Astrocyte (in vitro differentiated cells and primary cell): Measurements from ENCODE around the gene TRIM23. TPM values are rescaled to one million over a fixed set of nuclear protein-coding genes. Genes with fewer than 3 reads are reported as not detected.
"Not testable (repeated sequence)": the region's sequence is repeated elsewhere in the genome, so short reads cannot be mapped to it uniquely, and the experiment has no call there.

Experiments used
- DNase-seq: peaks from one replicate; pipeline ENCODE4 v3.0.0-alpha.2; 2010; ENCODE audit warnings: low read depth
- FAIRE-seq: peaks from 2 replicates; lab custom pipeline; 2011; peaks lifted over from hg19 to GRCh38; lab: Jason Lieb, UNC
- H2AFZ ChIP-seq: 2 replicates; pipeline ENCODE4 v1.6.0; 2012; ENCODE audit warnings: low read depth, low read length, inconsistent platforms
- H3K27ac ChIP-seq: 2 replicates; pipeline ENCODE4 v1.5.1; 2011; ENCODE audit warnings: low read depth, low read length, inconsistent platforms
- H3K27me3 ChIP-seq: 2 replicates; pipeline ENCODE4 v1.6.0; 2011; ENCODE audit warnings: low read length, inconsistent platforms; ENCODE audit not compliant: insufficient read depth
- H3K36me3 ChIP-seq: 2 replicates; pipeline ENCODE4 v1.5.1; 2011; ENCODE audit warnings: low read length, inconsistent platforms; ENCODE audit not compliant: insufficient read depth
- H3K4me1 ChIP-seq: 2 replicates; pipeline ENCODE4 v1.5.1; 2011; ENCODE audit warnings: low read length, inconsistent platforms; ENCODE audit not compliant: insufficient read depth
- H3K4me2 ChIP-seq: 2 replicates; pipeline ENCODE4 v1.6.0; 2012; ENCODE audit warnings: low read length, inconsistent platforms
- H3K4me3 ChIP-seq: 2 replicates; pipeline ENCODE4 v1.5.1; 2011; ENCODE audit warnings: low read depth, mild to moderate bottlenecking, low read length, inconsistent platforms; ENCODE audit not compliant: insufficient read depth
- H3K79me2 ChIP-seq: 2 replicates; pipeline ENCODE4 v1.6.0; 2012; ENCODE audit warnings: mild to moderate bottlenecking, low read length, inconsistent platforms; ENCODE audit not compliant: insufficient read depth
- H3K9ac ChIP-seq: 2 replicates; pipeline ENCODE4 v1.6.0; 2012; ENCODE audit warnings: mild to moderate bottlenecking, low read length, inconsistent platforms
- H3K9me3 ChIP-seq: 2 replicates; pipeline ENCODE4 v1.5.1; 2012; ENCODE audit warnings: low read depth, mild to moderate bottlenecking, low read length, inconsistent platforms; ENCODE audit not compliant: insufficient read depth
- H4K20me1 ChIP-seq: 2 replicates; pipeline ENCODE4 v1.6.0; 2012; ENCODE audit warnings: low read length, inconsistent platforms; ENCODE audit not compliant: insufficient read depth
- H3K27ac Mint-ChIP-seq: one replicate; pipeline ENCODE4 v1.8.0; 2021; ENCODE audit warnings: mild to moderate bottlenecking, mixed read lengths; ENCODE audit not compliant: unreplicated experiment
- H3K27me3 Mint-ChIP-seq: one replicate; pipeline ENCODE4 v1.8.0; 2021; ENCODE audit warnings: low read depth, mixed read lengths; ENCODE audit not compliant: unreplicated experiment
- H3K36me3 Mint-ChIP-seq: one replicate; pipeline ENCODE4 v1.8.0; 2021; ENCODE audit warnings: low read depth, mixed read lengths; ENCODE audit not compliant: unreplicated experiment
- H3K4me1 Mint-ChIP-seq: one replicate; pipeline ENCODE4 v1.8.0; 2021; ENCODE audit warnings: low read depth, mixed read lengths; ENCODE audit not compliant: unreplicated experiment
- H3K4me3 Mint-ChIP-seq: one replicate; pipeline ENCODE4 v1.8.0; 2021; ENCODE audit warnings: mild to moderate bottlenecking, moderate library complexity, mixed read lengths; ENCODE audit not compliant: unreplicated experiment
- H3K9me3 Mint-ChIP-seq: one replicate; pipeline ENCODE4 v1.8.0; 2021; ENCODE audit warnings: mild to moderate bottlenecking, mixed read lengths; ENCODE audit not compliant: unreplicated experiment
- EZH2 ChIP-seq: IDR thresholded peaks from 2 replicates; pipeline ENCODE4 v1.6.1; 2012; ENCODE audit warnings: mild to moderate bottlenecking, low read length, inconsistent platforms; ENCODE audit not compliant: insufficient read depth
- total RNA-seq: library from RNA; stranded (reverse); gene quantifications from 2 replicates; pipeline ENCODE4 v1.2.1, GENCODE V29; 2021
- TF ChIP-seq, protein P1 (sequence below): IDR thresholded peaks from 2 replicates; pipeline ENCODE4 v1.5.1; 2011; ENCODE audit warnings: low read depth, mild to moderate bottlenecking, inconsistent platforms, low read length, moderate library complexity; ENCODE audit not compliant: insufficient read depth

The TRIM23 gene
- total RNA-seq, 1 donor from 2014 or later, result 14.6 TPM

DNA sequence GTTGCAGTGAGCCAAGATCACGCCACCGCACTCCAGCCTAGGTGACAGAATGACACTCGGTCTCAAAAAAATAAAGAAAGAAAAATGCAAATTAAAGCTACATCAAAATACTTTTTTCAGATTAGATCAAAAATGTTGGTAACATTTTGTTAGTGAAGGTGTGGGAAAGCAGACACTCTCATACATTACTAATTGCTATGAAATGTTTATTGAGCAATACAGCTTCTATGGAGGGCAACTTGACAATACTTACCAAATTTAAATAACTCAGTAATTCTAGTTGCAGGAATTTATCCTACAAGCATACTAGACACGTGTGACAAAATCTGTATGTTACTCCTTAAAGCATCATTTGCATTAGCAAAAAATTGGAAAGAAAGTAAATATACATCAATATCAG is 4.1 kb downstream of the TRIM23 start:
- TF ChIP-seq, protein P1, sequence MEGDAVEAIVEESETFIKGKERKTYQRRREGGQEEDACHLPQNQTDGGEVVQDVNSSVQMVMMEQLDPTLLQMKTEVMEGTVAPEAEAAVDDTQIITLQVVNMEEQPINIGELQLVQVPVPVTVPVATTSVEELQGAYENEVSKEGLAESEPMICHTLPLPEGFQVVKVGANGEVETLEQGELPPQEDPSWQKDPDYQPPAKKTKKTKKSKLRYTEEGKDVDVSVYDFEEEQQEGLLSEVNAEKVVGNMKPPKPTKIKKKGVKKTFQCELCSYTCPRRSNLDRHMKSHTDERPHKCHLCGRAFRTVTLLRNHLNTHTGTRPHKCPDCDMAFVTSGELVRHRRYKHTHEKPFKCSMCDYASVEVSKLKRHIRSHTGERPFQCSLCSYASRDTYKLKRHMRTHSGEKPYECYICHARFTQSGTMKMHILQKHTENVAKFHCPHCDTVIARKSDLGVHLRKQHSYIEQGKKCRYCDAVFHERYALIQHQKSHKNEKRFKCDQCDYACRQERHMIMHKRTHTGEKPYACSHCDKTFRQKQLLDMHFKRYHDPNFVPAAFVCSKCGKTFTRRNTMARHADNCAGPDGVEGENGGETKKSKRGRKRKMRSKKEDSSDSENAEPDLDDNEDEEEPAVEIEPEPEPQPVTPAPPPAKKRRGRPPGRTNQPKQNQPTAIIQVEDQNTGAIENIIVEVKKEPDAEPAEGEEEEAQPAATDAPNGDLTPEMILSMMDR, result no peak
- no peak for TF ChIP-seq EZH2
- no peak overlapping the region for H3K4me2 ChIP-seq
- no peaks in the 10 kb centered on the region for H3K9me3 Mint-ChIP-seq
- H3K4me1 Mint-ChIP-seq, result peaks cover 5% of the 10 kb centered on the region
- no peak for DNase-seq
- H3K4me1 ChIP-seq, result no peaks in the 10 kb centered on the region
- H3K79me2 ChIP-seq, result peaks cover 68% of the 10 kb centered on the region
- peaks cover 20% of the 10 kb centered on the region for H4K20me1 ChIP-seq
- no peaks in the 10 kb centered on the region for H3K9me3 ChIP-seq
- no peak overlapping the region for H3K4me3 ChIP-seq
- H3K27ac Mint-ChIP-seq, result no peak overlapping the region
- no peak for FAIRE-seq
- no peaks in the 10 kb centered on the region for H3K27me3 Mint-ChIP-seq
- H3K27me3 ChIP-seq, result no peaks in the 10 kb centered on the region
- no peak overlapping the region for H2AFZ ChIP-seq
- H3K9ac ChIP-seq, result no peak overlapping the region
- H3K36me3 ChIP-seq, result peaks cover 3% of the 10 kb centered on the region
- peaks cover 2% of the 10 kb centered on the region for H3K36me3 Mint-ChIP-seq
- H3K4me3 Mint-ChIP-seq, result no peak overlapping the region
- H3K27ac ChIP-seq, result no peak overlapping the region

DNA sequence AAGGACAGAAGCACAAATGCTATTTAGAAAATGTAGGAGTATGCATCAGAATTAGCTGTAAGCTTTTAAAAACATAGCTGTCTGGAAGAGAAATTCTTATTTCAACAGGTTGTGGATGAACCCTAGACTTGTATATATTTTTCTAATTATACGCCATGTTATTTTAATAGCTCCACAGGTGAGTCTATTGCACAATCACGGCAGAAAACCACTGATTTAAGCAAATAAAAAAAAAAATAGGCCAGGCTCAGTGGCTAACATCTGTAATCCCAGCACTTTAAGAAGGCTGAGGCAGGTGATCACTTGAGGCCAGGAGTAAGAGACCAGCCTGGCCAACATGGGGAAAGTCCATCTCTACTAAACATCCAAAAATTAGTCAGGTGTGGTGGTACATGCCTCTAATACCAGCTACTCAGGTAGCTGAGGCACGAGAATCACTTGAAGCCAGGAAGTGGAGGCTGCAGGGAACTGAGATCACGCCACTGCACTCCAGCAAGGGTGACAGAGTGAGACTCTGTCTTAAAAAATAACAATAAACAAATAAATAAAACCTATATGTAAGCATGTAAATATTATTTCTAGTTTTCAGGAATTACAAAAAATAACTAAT is 11.7 kb downstream of the TRIM23 start:
- no peak overlapping the region for H3K4me3 ChIP-seq
- H3K9me3 Mint-ChIP-seq, result no peaks in the 10 kb centered on the region
- TF ChIP-seq, protein P1, result no peak
- TF ChIP-seq EZH2, result no peak
- no peaks in the 10 kb centered on the region for H4K20me1 ChIP-seq
- DNase-seq, result no peak
- no peak overlapping the region for H2AFZ ChIP-seq
- peaks cover 24% of the 10 kb centered on the region for H3K36me3 ChIP-seq
- peak overlapping the region; percentile 25 for H3K4me2 ChIP-seq
- FAIRE-seq, result no peak
- H3K4me1 ChIP-seq, result peaks cover 4% of the 10 kb centered on the region
- H3K36me3 Mint-ChIP-seq, result peaks cover 3% of the 10 kb centered on the region
- H3K9me3 ChIP-seq, result no peaks in the 10 kb centered on the region
- H3K27me3 Mint-ChIP-seq, result no peaks in the 10 kb centered on the region
- H3K9ac ChIP-seq, result no peak overlapping the region
- H3K27ac ChIP-seq, result peak overlapping the region; percentile 57
- no peak overlapping the region for H3K27ac Mint-ChIP-seq
- peaks cover 5% of the 10 kb centered on the region for H3K4me1 Mint-ChIP-seq
- H3K4me3 Mint-ChIP-seq, result no peak overlapping the region
- no peaks in the 10 kb centered on the region for H3K27me3 ChIP-seq
- peaks cover 10% of the 10 kb centered on the region for H3K79me2 ChIP-seq

DNA sequence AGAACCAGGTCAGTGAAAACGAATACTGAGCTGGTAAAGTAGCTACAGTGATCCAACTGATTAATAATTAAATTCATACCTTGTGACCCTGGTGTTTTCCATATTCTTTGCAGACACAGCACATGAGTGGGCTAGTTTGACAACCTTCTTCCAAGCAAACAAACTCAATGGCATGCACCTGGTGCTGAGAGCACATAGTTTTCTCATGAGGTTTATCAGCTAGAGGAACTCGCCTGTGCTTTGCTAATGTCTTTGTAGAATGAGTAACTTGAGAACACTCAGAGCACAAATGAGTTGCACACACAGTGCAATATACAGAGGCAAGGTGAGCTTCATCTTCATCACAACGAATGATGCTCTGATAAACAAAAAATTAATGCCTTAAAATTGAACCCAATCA is 12.6 kb downstream of the TRIM23 start:
- Histone ChIP-seq H3K36me3 (peaks cover 30% of the 10 kb centered on the region), H2AFZ (no peak overlapping the region), H3K27ac (no peak overlapping the region), H3K4me2 (peak overlapping the region; percentile 25), H3K27me3 (no peaks in the 10 kb centered on the region), H3K4me3 (no peak overlapping the region), H3K9ac (no peak overlapping the region), H3K9me3 (no peaks in the 10 kb centered on the region), H3K4me1 (peaks cover 4% of the 10 kb centered on the region), H3K79me2 (peaks cover 10% of the 10 kb centered on the region), H4K20me1 (no peaks in the 10 kb centered on the region)
- H3K36me3 Mint-ChIP-seq, result peaks cover 8% of the 10 kb centered on the region
- DNase-seq (peak; percentile 53), FAIRE-seq (no peak)
- no peak overlapping the region for H3K27ac Mint-ChIP-seq
- no peaks in the 10 kb centered on the region for H3K9me3 Mint-ChIP-seq
- no peak overlapping the region for H3K4me3 Mint-ChIP-seq
- H3K4me1 Mint-ChIP-seq, result peaks cover 5% of the 10 kb centered on the region
- TF ChIP-seq, protein P1, result no peak
- no peak for TF ChIP-seq EZH2
- no peaks in the 10 kb centered on the region for H3K27me3 Mint-ChIP-seq

GRCh38 chr5:65601761-65602160 is 22.4 kb downstream of the TRIM23 start:
- DNase-seq, H4K20me1 ChIP-seq, FAIRE-seq, H3K4me2 ChIP-seq, H3K4me1 ChIP-seq, H3K27ac Mint-ChIP-seq, H3K4me1 Mint-ChIP-seq, H3K79me2 ChIP-seq, H3K9me3 ChIP-seq, H3K4me3 Mint-ChIP-seq, H3K27me3 ChIP-seq, H3K27ac ChIP-seq, H3K27me3 Mint-ChIP-seq, H3K4me3 ChIP-seq, H2AFZ ChIP-seq, H3K9ac ChIP-seq: not testable (repeated sequence)
- peaks cover 24% of the 10 kb centered on the region for H3K9me3 Mint-ChIP-seq
- peaks cover 28% of the 10 kb centered on the region for H3K36me3 ChIP-seq
- peaks cover 57% of the 10 kb centered on the region for H3K36me3 Mint-ChIP-seq
